CD14-positive monocyte (primary cell): ENCODE results near the gene COL9A2. TPM values are rescaled to one million over a fixed set of nuclear protein-coding genes. Genes with fewer than 3 reads are reported as not detected.
A peak's percentile ranks its signal among the peaks of the same experiment; 100 is the strongest.

ENCODE experiments used
- DNase-seq, 3 donors: peaks; one replicate each; pipeline ENCODE4 v3.0.0-alpha.2; 2011 to 2022
- H2AFZ ChIP-seq: 2 replicates; pipeline ENCODE4 v1.6.0; 2012; ENCODE audit warnings: mild to moderate bottlenecking, low read depth, low read length, inconsistent platforms; ENCODE audit not compliant: insufficient read depth, poor library complexity, severe bottlenecking
- H3K27ac ChIP-seq, 2 donors: 1 replicate in 1 of 2; 2 replicates in 1 of 2; pipeline ENCODE4 v1.5.1; 2012 to 2013; ENCODE audit warnings: low read length in 2 of 2, control low read depth in 1 of 2, inconsistent platforms in 1 of 2, low read depth in 1 of 2, mild to moderate bottlenecking in 1 of 2
- H3K27me3 ChIP-seq, 2 donors: one replicate each; pipeline versions ENCODE4 v1.6.0 to v1.6.1; 2011 to 2013; ENCODE audit warnings: low read length in 2 of 2; ENCODE audit not compliant: control insufficient read depth in 2 of 2, insufficient read depth in 2 of 2
- H3K36me3 ChIP-seq, 2 donors: replicated peaks in 1 of 2; 1 replicate in 1 of 2; 2 replicates in 1 of 2; pipeline versions ENCODE4 v1.5.1 to v1.6.1; 2012 to 2013; ENCODE audit warnings: low read length in 2 of 2, control low read depth in 1 of 2, inconsistent platforms in 1 of 2, mild to moderate bottlenecking in 1 of 2; ENCODE audit not compliant: insufficient read depth in 2 of 2, control insufficient read depth in 1 of 2
- H3K4me1 ChIP-seq, 2 donors: 1 replicate in 1 of 2; 2 replicates in 1 of 2; pipeline versions ENCODE4 v1.5.1 to v1.6.1; 2012 to 2013; ENCODE audit warnings: low read length in 2 of 2, control low read depth in 1 of 2, inconsistent platforms in 1 of 2, mild to moderate bottlenecking in 1 of 2, moderate library complexity in 1 of 2; ENCODE audit not compliant: insufficient read depth in 2 of 2, control insufficient read depth in 1 of 2
- H3K4me2 ChIP-seq: replicated peaks from 2 replicates; pipeline ENCODE3; 2012; ENCODE audit warnings: low read length, moderate library complexity, mild to moderate bottlenecking; ENCODE audit not compliant: poor library complexity, severe bottlenecking; ENCODE audit errors: extremely low read depth
- H3K4me3 ChIP-seq, 3 experiments: fragments of 200-600 bp in 1 of 3; sonication (generic) in 1 of 3; replicated peaks in 1 of 3; 1 replicate in 2 of 3; 2 replicates in 1 of 3; pipeline ENCODE4 v1.5.1; 2011 to 2013; ENCODE audit warnings: low read length in 3 of 3, mild to moderate bottlenecking in 3 of 3, control low read depth in 2 of 3, low read depth in 2 of 3, inconsistent platforms in 1 of 3, moderate library complexity in 1 of 3
- H3K79me2 ChIP-seq: 2 replicates; pipeline ENCODE4 v1.6.0; 2012; ENCODE audit warnings: mild to moderate bottlenecking, control low read depth, inconsistent platforms, low read length, moderate library complexity; ENCODE audit not compliant: insufficient read depth
- H3K9ac ChIP-seq: 2 replicates; pipeline ENCODE4 v1.6.0; 2017; ENCODE audit warnings: low read length, mild to moderate bottlenecking; ENCODE audit not compliant: insufficient read depth, poor library complexity, severe bottlenecking
- H3K9me3 ChIP-seq, 2 donors: replicated peaks in 1 of 2; 1 replicate in 1 of 2; 2 replicates in 1 of 2; pipeline versions ENCODE4 v1.5.1 to v1.6.1; 2012 to 2013; ENCODE audit warnings: low read length in 2 of 2, control low read depth in 1 of 2; ENCODE audit not compliant: control insufficient read depth in 1 of 2, insufficient read depth in 1 of 2
- H4K20me1 ChIP-seq: 2 replicates; pipeline ENCODE4 v1.6.0; 2012; ENCODE audit warnings: mild to moderate bottlenecking, low read length, control low read depth, moderate library complexity; ENCODE audit not compliant: insufficient read depth
- H3K27ac Mint-ChIP-seq, 7 donors: one replicate each; pipeline ENCODE4 v1.8.0; 2020; ENCODE audit warnings: mild to moderate bottlenecking in 7 of 7, mixed read lengths in 7 of 7, moderate library complexity in 6 of 7, inconsistent platforms in 2 of 7
- H3K27me3 Mint-ChIP-seq, 3 donors: one replicate each; pipeline ENCODE4 v1.8.0; 2021 to 2022; ENCODE audit warnings: low read depth in 3 of 3, mild to moderate bottlenecking in 3 of 3, mixed read lengths in 3 of 3, moderate library complexity in 3 of 3, inconsistent platforms in 1 of 3
- H3K36me3 Mint-ChIP-seq, 2 donors: one replicate each; pipeline ENCODE4 v1.8.0; 2020; ENCODE audit warnings: mixed read lengths in 2 of 2, inconsistent platforms in 1 of 2, mild to moderate bottlenecking in 1 of 2
- H3K4me1 Mint-ChIP-seq: one replicate; pipeline ENCODE4 v1.8.0; 2020; ENCODE audit warnings: mild to moderate bottlenecking, mixed read lengths
- H3K4me3 Mint-ChIP-seq, 2 donors: one replicate each; pipeline ENCODE4 v1.8.0; 2020; ENCODE audit warnings: mild to moderate bottlenecking in 2 of 2, mixed read lengths in 2 of 2, moderate library complexity in 1 of 2
- H3K9me3 Mint-ChIP-seq, 7 donors: one replicate each; pipeline ENCODE4 v1.8.0; 2020 to 2022; ENCODE audit warnings: mixed read lengths in 7 of 7, mild to moderate bottlenecking in 6 of 7, moderate library complexity in 6 of 7, inconsistent platforms in 2 of 7
- WGBS: methylation state at CpG from one replicate; pipeline ENCODE4 v1.1.5; 2013; ENCODE audit warnings: missing lambda C conversion rate; ENCODE audit not compliant: insufficient coverage; 5-methylcytosine and 5-hydroxymethylcytosine counted together
- intact Hi-C, 2 donors: fragments of 100-400 bp; cut with micrococcal nuclease; formaldehyde crosslinking; loops; one replicate each; pipeline versions ENCODE4 v1.15.0 to v1.15.1; 2023
- polyA plus RNA-seq, 3 donors: library from polyadenylated mRNA; depleted of rRNA in 1 of 3; unstranded in 2 of 3; stranded (reverse) in 1 of 3; fragments of 300-500 nt in 2 of 3; fragments of >200 nt in 1 of 3; fragmentation: Illumina TruSeq in 2 of 3; gene quantifications; 1 replicate in 2 of 3; 2 replicates in 1 of 3; pipeline ENCODE4 v1.2.3, GENCODE V29; 2012 to 2021
- TF ChIP-seq, protein P1 (sequence below): fragments of 200-600 bp; IDR thresholded peaks from one replicate; pipeline ENCODE4 v1.8.0; 2022; ENCODE audit warnings: antibody characterized with exemption, mild to moderate bottlenecking

Gene COL9A2
- polyA plus RNA-seq, 3 donors = 2.0 to 24.3 (median 2.6) TPM

DNA sequence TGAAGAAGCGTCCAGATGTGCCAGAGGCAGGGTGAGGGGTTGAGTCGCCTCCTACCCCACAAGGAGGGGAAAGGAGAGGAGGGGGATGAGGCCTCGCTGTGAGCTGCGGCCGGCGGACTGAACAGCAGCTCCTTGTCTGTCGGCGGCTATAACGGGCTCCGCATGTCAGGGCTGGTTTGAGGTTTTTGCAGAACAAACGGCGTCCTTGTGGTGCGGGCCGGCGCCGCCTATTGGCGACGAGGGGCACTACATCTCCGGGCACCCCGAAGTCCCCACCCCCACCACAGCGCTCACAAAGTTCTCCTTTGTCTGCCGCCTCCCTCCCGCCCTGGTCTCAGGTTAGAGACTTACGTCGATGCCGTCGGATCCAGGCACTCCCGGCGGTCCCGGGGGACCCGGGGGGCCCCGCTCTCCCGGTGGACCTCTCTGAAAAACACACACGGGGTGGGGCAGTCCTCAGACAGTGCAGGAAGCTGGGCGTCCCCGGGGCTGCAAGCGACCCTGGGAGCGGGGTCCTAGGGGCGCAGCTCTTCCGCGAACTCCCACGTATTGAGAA is 1.8 kb downstream of the COL9A2 start:
- Mint-ChIP-seq H3K9me3 (peaks cover 0 to 12% (median 6%) of the 10 kb centered on the region in 7 donors), H3K27ac (peak overlapping the region in 1 of 7 donors; percentile 83), H3K4me3 (peak overlapping the region; percentile 83 to 94), H3K27me3 (peaks cover 34 to 56% (median 51%) of the 10 kb centered on the region in 3 donors), H3K4me1 (peaks cover 50% of the 10 kb centered on the region), H3K36me3 (peaks cover 7 to 12% of the 10 kb centered on the region in 2 donors)
- Histone ChIP-seq H3K9ac (peak overlapping the region; percentile 49), H4K20me1 (no peaks in the 10 kb centered on the region), H3K27ac (no peak overlapping the region), H3K4me2 (peak overlapping the region; percentile 85), H3K27me3 (peaks cover 21 to 34% of the 10 kb centered on the region in 2 donors), H2AFZ (peak overlapping the region; percentile 97), H3K9me3 (peaks cover 0 to 3% of the 10 kb centered on the region in 2 donors), H3K4me1 (peaks cover 53 to 63% of the 10 kb centered on the region in 2 donors), H3K79me2 (peaks cover 8% of the 10 kb centered on the region), H3K36me3 (no peaks in the 10 kb centered on the region), H3K4me3 (peak overlapping the region; percentile 34 to 76 (median 53))
- TF ChIP-seq, protein P1, sequence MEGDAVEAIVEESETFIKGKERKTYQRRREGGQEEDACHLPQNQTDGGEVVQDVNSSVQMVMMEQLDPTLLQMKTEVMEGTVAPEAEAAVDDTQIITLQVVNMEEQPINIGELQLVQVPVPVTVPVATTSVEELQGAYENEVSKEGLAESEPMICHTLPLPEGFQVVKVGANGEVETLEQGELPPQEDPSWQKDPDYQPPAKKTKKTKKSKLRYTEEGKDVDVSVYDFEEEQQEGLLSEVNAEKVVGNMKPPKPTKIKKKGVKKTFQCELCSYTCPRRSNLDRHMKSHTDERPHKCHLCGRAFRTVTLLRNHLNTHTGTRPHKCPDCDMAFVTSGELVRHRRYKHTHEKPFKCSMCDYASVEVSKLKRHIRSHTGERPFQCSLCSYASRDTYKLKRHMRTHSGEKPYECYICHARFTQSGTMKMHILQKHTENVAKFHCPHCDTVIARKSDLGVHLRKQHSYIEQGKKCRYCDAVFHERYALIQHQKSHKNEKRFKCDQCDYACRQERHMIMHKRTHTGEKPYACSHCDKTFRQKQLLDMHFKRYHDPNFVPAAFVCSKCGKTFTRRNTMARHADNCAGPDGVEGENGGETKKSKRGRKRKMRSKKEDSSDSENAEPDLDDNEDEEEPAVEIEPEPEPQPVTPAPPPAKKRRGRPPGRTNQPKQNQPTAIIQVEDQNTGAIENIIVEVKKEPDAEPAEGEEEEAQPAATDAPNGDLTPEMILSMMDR = peak; percentile 96
- peak; percentile 76 to 86 (median 85) for DNase-seq
- WGBS = 2% methylated on average over 35 of the region's 42 CpGs
- intact Hi-C loops = loop anchor here (5.0 to 10.0 kb wide), 3 partner anchors 61 to 168 kb away; partner anchors contain the start of gene ZMPSTE24 (in 1 of the 2)

DNA sequence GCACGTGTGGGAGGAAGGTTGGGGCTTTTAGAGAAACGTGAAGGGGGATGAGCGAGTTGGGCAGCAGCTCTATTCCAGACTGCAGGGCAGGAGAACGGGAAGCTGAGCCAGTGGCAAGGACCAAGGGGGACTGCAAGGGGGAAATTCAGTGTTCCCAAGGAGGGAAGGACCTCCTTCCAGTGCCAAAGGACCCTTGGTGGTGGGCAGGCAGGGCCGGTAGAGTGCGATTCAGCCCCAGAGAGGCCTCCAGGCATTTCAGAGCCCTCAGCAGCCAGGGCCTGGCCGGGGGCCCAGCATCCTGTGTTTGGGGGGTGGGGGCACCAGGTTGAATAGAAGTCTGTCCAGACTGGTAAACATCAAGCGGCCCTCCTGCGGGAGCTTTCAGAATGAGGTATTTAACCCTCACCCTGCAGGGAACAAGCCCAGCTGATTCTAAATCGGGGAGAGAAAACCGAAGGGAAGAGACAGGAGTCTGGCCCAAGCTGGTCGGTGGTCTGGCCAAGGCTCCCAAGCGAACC is 2.3 kb downstream of the COL9A2 start:
- Histone ChIP-seq H2AFZ (peak overlapping the region; percentile 97), H3K36me3 (no peaks in the 10 kb centered on the region), H3K27ac (no peak overlapping the region), H3K79me2 (peaks cover 8% of the 10 kb centered on the region), H3K4me1 (peaks cover 53 to 63% of the 10 kb centered on the region in 2 donors), H3K4me2 (peak overlapping the region; percentile 85), H3K4me3 (peak overlapping the region in 2 of 3 experiments; percentile 6 to 76), H3K9ac (peak overlapping the region; percentile 49), H3K27me3 (peaks cover 21 to 34% of the 10 kb centered on the region in 2 donors), H4K20me1 (no peaks in the 10 kb centered on the region), H3K9me3 (peaks cover 0 to 3% of the 10 kb centered on the region in 2 donors)
- Mint-ChIP-seq H3K27ac (peak overlapping the region in 2 of 7 donors; percentile 79 to 83), H3K9me3 (peaks cover 0 to 12% (median 6%) of the 10 kb centered on the region in 7 donors), H3K36me3 (peaks cover 7 to 12% of the 10 kb centered on the region in 2 donors), H3K4me3 (peak overlapping the region; percentile 83 to 94), H3K4me1 (peaks cover 50% of the 10 kb centered on the region), H3K27me3 (peaks cover 35 to 53% (median 51%) of the 10 kb centered on the region in 3 donors)
- TF ChIP-seq, protein P1 = no peak
- DNase-seq = no peak
- intact Hi-C loops = loop anchor here (5.0 to 10.0 kb wide), 4 partner anchors 47 to 167 kb away; partner anchors contain the start of gene ZMPSTE24 (in 1 of the 2)
- WGBS = 68% methylated on average over 9 of the region's 13 CpGs
